ENCODE results near the gene F11R.

DNA sequence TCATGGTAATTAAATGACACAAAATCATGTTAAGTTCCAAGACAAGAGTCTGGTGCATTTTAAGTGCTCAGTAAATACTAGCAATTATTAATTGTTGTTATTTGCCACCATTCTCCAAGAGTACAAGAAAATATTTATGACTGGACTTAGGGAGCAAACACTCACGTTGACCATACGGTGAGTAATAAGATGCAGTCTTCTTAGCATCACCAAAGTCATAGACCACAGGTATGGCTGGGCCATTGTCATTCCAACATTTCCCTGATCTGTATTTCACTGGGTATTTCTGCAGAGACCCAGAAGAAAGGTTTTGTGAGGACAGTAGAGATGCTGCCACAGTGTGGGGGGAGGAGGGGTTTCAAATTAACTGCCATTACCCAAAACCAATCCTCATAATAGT, 71.1 kb downstream of the F11R start:
- TF ChIP-seq, protein P1, sequence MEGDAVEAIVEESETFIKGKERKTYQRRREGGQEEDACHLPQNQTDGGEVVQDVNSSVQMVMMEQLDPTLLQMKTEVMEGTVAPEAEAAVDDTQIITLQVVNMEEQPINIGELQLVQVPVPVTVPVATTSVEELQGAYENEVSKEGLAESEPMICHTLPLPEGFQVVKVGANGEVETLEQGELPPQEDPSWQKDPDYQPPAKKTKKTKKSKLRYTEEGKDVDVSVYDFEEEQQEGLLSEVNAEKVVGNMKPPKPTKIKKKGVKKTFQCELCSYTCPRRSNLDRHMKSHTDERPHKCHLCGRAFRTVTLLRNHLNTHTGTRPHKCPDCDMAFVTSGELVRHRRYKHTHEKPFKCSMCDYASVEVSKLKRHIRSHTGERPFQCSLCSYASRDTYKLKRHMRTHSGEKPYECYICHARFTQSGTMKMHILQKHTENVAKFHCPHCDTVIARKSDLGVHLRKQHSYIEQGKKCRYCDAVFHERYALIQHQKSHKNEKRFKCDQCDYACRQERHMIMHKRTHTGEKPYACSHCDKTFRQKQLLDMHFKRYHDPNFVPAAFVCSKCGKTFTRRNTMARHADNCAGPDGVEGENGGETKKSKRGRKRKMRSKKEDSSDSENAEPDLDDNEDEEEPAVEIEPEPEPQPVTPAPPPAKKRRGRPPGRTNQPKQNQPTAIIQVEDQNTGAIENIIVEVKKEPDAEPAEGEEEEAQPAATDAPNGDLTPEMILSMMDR (conservative IDR thresholded peaks at IDR 0.05; ENCODE audit: low read depth, low read length) = no peak
- TF ChIP-seq EZH2 (IDR thresholded peaks at IDR 0.05; ENCODE audit: low read length, unreplicated experiment) = no peak
